ENCODE data around the gene NID2. TPM values are rescaled to one million over a fixed set of nuclear protein-coding genes. Genes with fewer than 3 reads are reported as not detected.

The NID2 gene
- total RNA-seq, 4 donors from 2014 or later, result 0.17 to 3.0 (median 1.1) TPM

Other genes with a start within 250 kb of the NID2 start
- gene GNG2, start 208.4 kb downstream of the NID2 start, total RNA-seq, result 1 to 10 TPM; 4.0 to 6.6 (median 5.0) TPM
- gene RTRAF, start 79.5 kb downstream of the NID2 start, total RNA-seq, result 10 to 100 TPM; 32.5 to 48.0 (median 40.6) TPM
- gene PTGDR, start 198.6 kb upstream of the NID2 start, total RNA-seq, result 1 to 10 TPM in 1 of 4 donors, under 1 TPM in 2, not detected in 1; 0.65 to 2.8 (median 0.88) TPM
- 1 to 10 TPM in 3 of 4 donors, under 1 TPM in 1; 0.15 to 3.6 (median 2.0) TPM for gene PTGER2, start 245.3 kb upstream of the NID2 start, total RNA-seq

Measured in lower leg skin (tissue), 4 donors.